HG02973 (cell line): ENCODE data around the gene ATG5.

Experiments
- ATAC-seq: cut with Tn5 transposase; IDR thresholded peaks from one replicate; pipeline ENCODE4 v1.9.1; 2021; ENCODE audit warnings: moderate library complexity; ENCODE audit not compliant: unreplicated experiment

The ATG5 gene

DNA sequence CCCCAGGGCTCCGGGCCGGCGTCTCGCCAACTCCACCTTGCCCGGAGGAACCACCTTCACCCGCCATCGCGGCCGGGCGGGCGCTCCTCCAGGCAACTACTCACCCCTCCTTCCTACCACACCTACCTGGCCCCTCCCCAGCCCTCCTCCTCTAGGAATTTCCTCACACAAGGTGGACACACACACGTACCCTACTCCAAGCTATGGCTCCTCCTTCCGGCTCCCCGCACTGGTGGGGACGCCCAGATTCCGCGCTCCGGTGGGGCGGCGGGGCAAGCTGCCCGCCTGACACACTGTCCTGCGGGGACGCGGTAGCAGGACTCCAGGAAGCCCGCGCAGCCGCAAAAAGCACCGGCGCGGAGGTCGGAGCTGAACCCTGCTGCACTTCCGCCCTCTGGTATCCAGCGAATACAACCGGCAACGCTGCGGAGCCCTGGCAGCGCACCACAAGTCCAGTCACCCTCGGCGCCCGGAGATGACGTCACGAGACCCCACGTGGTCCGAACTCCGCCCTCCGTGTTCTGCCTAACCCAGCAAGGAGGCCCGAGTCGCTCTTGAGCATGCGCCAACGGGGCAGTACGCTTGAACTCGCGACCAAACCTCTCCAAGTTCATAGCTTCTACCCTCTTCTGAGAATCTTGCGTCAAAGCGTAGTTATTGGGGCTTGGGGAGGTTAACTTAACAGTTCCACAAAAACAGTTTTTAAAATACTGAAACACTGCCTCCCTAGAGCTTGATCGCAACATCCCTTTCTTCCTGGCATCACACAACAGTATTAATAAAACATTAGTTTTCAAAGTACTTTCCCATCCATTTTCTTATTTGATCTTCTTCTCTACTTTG, at the start of gene ATG5:
TSS of gene ATG5 (minus strand) at position 425 of the 843 bp plus-strand sequence. CDS start 9,552 bp downstream, outside the sequence.
- ATAC-seq, result peak; percentile 89

DNA sequence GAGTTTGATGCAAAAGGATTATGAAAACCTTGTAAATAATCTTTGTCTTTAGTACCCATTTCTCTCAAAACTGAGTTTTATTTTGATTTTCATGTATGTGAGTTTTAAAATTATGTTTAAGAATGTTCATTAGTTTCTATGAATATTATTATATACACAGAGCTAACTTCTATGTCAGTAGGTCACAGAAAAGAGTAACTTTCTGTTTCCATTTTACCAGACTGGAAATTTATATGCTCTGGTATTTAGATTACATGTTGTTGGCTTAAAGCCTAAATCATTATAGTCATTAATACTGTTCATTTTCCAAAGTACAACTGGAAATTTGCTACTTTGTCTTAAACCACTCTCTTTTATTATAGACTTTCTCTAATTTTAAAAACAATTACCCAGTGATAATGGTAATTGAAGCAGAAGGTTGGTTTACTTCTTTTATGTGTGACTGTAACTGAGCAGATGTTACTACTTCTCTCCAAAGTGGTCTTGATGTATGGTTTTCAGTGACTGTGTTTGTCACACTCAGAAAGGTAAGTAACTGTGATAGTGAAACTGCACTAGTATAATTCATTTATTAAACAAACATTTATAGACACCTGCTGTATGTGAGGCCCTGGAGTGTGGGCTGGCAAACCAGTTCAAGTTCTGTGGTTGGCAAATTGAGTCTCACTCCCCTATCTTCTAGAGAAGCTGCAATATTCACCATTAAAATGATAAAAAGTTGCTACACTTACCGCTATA, 48.1 kb upstream of the ATG5 start:
- ATAC-seq, result no peak

DNA sequence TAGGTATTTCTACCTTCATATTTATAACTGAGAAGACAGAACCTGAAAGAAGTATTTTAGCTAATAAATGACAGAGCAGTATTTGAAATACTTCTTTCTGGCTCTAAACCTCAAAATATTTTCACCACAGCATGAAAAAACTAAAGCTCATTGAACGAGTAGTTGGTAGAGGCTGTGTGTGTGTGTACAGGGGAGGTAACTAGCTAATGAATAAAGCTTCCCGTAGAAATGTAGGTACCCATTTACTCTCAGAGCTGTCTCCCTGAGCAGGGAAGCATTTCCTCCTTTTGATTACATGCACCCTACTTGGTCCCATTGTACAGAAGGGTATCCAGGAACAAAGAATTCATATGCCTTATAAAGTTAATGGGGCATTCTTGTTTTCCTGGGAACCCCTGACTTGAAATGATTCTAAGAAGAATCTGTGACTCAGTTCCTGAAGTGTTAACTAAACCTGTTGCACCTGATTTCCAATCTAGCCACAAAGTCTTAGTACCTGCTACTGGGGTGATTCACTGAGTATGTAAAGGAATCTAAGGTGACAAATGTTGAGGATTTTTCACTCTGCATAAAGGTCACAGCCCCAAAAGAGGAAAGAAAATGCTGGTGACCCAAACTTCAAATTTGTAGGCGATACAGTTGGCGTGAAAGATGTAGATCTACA, 47.4 kb upstream of the ATG5 start:
- ATAC-seq, result no peak

DNA sequence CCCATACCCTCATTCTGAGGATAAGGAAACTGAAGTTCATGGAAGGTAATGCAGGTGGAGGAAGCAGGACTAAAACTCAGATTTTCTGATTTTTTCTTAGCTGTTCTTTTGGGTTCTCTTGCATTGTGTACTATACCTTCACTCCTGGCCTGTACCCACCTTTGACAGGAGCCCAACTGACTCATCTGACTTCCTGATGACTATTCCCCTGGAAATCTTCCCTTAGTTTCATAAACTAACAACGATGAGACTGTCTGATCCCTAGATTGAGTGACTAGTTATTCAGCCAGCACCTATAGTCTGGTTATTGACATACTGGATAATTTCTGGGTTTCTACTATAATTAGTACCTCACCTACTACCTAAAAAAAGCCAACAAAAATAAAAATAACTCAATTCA, 45.1 kb upstream of the ATG5 start:
- no peak for ATAC-seq

DNA sequence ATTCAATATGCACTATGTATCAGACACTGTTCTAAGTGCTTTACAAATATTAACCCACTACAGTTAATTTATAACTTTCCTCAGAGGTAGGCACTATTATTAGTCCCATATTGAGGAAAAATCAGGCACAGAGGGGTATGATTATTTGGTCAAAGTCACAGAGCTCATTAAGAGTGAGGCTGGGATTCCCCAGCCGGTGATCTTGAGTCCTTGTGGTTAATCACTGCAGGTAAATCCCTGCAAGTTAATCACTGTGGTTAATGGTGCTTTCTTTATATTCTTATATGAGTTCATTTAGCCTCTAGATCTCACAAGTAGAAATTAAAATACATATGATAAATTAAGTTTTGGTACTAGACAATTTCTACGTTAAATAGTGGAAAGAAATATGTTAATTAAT, 44.2 kb upstream of the ATG5 start:
- ATAC-seq, result no peak

DNA sequence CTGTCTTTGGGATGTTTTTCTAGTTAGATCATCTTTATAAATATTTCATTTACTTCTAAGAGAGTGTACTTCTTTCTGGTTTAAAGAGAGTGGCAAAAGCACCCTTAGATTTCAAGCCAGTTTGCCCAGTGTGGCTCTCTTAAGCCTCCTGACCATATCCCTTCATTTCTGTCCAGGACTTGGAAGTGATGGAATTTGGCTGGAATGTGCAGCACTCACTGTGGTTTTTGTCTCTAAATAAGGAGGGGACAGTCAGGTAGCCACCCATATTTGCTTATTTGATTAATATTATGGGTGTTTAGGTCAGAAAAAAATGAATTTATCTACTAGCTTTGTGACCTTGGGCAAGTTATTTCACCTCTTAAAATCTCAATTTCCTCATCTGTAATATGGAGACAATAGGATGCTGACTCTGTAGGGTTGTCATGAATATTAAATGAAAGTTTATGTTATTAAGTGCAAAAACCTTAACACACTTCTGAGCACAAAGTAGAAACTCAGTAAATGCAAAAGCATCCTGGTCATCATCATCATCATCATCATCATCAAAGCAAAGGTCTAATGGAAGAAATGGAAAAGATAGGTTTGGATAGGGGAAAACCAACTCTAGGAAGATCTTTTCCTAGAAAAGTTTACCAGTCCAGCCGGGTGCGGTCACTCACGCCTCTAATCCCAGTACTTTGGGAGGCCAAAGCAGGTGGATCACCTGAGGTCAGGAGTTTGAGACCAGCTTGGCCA, 38.0 kb upstream of the ATG5 start:
- ATAC-seq, result no peak

DNA sequence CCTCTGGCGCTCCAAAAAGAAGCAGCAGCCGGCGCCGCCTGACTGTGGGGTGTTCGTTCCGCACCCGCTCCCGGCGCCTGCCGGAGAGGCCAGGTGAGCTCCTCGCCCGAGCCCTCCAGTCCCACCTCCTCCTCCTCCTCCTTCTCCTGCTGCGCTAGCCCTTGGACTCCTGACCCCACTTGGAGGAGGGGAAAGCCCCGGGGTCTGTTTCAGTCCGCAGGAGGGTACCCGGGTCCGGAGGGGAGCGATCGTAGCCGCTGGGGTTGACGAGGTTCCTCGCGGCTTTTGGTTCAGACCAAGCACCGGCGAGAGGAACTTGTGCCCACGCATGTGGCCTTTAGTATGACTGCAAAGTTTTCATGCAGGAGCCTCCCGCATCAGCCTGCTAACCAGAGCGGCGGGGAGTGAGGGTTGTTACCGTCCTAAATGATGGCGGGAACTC, 35.5 kb upstream of the ATG5 start:
- ATAC-seq, result peak; percentile 27

DNA sequence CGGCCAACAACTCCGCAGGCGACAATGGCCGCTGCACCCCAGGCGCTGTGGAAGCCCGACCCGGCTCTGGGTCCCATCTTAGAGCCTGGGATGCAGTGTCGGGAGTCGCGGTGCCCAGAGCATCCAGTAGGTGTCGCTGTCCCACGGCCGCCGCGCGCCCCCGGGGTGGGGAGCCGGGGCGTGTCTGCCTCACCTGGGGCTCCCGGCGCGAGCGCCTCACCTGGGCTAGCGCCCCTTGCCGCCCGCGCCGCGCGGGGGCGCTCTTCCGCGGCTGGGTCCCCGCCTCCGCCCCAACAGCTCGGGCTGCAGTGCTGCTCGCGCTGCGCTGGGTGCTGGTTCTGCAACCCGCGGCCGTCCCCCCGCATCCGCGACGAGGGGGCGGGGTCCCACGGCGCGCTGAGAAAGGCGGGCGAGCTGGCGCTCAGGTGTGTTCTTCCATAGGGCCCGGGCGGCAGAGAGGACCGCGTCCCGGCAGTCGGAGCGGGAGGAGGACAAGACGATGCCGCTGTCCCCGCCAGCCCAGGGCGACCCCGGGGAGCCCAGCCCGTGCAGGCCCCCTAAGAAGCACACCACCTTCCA, 34.9 kb upstream of the ATG5 start, which contains the start of gene CRYBG1:
TSS of gene CRYBG1 (plus strand) at position 308 of the 579 bp plus-strand sequence. CDS start at position 500, 192 bp downstream.
- peak; percentile 89 for ATAC-seq

DNA sequence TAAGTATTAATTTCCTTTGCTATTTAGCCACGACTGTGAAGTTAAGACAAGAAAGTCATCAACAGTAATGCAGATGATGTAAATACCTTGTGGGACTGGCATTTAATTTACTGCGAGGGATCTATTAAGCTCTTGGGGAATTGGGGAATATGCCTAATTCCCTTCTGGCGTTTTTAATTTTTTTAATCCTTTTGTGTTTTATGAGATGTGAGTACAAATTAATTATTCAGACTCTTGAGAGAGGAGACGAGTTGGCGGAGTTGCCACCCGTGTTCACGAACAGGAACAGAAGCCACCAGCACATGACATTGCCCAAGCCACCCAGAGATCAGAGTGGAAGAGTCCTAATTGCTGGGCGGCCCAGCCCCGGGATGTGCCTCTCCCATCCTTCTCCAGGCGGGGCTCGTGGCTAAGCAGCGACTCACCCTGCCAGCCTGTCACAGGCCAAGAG, 34.4 kb upstream of the ATG5 start:
- ATAC-seq, result no peak

DNA sequence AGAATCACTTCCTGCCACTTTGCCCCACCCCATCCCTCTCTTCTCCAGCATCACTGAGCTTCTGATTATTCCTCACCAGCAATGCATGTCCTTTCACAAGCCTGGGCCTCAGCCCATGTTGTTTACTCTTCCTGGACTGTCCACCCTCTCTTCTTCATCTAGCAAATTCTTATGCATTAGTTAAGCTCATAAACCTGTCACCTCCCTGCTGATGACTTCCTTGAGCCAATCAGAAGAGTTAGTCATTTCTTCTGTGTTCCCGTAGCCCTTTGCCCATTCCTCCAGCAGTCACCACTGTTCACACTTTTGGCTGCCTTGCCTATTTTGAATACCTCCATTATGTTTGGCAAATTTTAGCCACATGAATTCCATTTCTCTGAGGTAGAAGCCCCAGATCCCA, 30.8 kb upstream of the ATG5 start:
- ATAC-seq, result no peak

DNA sequence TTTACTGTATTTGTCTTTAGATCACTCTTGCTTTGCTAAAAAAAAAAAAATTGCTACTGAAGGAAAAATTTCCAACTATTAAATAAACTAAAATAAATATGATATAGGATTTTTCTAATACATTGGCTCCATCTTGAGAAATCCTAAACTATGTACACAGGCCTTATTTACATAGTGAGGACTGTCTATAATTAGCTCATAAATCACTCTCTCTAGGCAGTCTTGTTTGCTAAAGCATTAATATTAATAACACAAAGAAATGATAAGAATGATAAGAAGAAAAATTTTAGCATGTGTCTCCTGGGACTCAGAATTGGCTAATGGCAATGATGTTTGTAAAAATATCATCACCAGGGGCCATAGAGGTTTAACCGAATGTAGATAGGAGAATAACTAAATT, 21.7 kb upstream of the ATG5 start:
- ATAC-seq, result no peak

DNA sequence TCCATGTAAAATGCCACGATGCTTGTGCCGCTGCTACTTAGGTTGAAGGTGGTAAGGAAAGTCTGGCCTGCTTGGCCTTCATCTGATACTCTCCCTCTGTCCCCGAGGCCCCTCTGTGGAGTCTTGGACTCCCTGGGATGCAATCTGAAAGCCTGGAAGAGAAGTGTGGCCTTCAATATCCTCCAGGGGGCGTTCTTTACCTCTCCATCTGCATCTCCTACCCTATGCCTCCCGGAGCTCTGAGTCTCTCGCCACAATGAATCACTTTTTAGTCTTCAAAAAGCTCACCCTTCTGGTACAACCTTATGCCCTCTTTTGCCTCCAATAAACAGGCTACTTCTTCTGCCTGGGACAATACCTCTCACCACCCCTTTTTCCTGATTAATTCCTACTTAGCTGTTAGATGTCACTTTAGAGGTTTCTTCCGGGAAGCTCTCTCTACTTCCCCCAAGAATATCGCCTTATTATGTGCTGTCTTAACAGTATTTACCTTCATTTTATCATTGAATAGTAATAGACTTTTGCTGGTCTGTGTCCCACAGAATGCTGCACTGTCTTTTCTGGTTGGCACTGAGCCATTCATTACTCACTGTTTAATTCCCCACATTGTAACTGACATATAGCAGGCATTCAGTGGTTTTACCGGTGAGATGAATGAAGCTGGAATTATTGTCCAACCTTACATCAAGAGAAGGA, 13.9 kb upstream of the ATG5 start:
- ATAC-seq, result no peak

DNA sequence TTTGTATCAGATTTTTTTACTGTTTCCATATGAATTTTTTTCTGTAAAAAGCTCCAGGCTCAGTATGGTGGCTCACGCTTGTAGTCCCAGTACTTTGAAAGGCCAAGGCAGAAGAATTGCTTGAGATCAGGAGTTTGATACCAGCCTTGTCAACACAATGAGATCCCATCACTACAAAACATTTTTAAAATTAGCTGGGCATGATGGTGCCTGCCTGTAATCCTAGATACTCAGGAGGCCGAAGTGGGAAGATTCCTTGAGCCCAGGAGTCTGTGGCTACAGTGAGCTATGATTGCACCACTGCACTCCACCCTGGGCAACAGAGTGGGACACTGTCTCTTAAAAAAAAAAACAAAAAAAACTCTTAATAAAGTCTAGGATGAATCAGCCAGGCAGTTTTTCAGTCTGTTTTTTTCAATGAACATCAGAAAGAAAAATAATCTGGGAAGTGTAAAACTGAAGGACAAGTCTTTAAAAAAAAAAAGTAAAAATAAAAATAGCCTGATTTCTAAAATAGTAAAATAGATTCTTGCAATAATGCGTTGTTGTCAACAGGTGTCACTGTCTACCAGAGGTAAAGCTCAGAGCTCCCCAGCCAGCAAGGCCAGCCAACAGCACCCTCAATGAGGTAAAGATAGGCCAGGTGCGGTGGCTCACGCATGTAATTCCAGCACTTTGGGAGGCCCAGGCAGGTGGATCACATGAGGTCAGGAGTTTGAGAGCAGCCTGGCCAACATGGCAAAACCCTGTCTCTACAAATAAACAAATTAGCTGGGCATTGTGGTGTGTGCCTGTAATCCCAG, 9.3 kb upstream of the ATG5 start:
- no peak for ATAC-seq

DNA sequence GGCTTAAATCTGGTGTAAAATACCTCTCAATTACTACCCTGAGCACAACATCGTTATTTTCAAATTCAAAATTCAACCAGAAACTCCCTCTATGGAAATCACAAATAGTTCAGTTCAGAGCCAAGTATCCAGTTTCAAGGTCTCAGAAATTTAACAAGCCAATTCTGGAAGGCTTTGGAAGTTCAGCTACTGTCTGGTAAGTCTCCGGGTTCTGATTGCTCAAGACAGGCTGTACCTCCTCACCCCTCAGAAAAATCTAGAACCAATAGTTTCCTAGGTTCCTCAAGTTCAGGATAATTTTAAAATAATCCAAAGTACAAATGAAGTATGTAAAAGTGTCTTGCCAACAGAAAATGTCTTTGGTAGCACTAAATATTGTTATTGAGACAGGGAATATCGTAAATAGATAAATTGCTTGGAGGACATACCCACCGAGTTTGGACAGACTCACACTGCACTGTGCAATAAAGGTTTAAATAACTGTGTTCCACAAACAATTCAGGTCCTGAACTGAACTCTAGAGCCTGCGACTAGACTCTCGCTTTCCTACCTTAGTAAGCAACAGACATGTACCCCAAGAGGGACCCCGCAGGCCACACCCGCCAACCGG, 729 bp downstream of the ATG5 start:
- ATAC-seq, result no peak

DNA sequence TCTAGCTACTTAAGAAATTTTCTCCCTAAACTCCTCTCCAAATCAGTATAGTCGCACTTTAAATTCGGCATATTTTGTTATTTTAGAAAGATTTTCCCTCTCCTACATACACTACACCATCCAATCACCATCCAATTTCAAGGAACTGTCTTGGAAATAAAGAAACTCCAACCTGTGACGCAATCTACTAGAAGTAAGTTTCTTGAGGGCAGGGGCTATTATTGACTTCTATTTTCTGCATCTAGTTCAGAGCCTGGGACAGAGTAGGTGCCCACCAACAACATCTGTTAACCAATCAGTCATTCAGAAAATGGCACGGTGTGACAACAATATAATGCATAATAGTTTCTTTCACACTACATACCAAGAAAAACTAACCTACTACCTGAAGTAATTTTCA, 3.6 kb downstream of the ATG5 start:
- ATAC-seq, result no peak

DNA sequence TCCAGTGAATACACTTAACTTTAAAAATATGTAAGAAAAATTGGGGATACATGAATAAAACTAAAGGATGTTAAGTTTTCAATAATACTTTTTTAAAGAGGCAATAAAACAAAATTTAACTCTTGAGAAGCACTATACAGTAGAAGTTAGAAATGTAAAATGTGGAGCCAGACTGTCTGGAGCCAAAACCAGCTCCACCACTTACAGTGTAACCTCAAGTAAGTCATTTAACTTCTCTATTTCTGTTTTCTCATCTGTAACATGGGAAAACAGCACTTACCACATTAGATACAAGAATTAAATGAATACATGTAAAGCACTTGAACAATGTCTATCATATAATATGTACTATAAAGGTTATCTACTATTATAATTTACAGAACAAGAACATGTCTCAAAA, 6.7 kb downstream of the ATG5 start:
- ATAC-seq, result no peak

DNA sequence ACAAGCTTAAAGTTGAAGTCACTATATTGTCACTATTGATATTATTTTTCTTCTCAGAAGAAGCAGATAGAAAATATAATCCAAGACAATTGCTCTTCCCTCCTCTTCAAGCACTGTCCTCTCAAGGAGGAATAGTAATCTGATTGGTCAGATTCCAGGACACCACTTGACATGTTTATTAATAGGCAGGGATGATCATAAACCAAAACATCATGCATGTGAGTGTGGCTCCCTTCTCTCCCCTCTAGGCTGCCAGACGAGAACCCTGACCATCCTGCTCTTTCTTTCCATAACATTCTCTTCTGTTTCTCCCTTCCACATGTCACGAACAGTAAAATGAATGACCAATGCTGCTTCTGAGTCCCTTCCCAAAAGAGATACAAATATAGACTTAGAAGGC, 7.5 kb downstream of the ATG5 start:
- no peak for ATAC-seq

DNA sequence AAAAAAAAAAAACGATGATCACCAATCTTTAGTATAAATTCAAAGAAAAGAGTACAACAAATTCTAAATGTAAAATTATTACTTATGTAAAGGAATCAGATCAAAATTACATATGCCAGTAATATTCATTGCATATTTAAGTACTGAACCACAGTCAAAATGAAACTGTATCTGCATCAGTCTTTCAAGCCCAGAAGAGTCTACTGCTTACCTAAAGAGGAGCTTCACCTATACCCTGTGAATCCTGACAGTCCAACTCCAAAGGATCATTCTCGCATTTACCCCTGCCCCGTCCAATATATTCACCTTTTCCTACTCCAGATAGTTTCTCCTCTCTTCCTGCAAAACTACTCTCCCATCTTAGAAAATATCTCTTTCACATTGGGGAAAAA, 9.2 kb downstream of the ATG5 start:
- ATAC-seq, result no peak
